ENCODE results near the gene CUEDC2. TPM values are rescaled to one million over a fixed set of nuclear protein-coding genes. Genes with fewer than 3 reads are reported as not detected.

CUEDC2 gene
- total RNA-seq, 1 donor from 2014 or later = 51.9 TPM

Other genes with a start within 250 kb of the CUEDC2 start
- 0.47 TPM for gene ELOVL3, start 206.3 kb downstream of the CUEDC2 start, total RNA-seq
- gene PITX3, start 191.1 kb downstream of the CUEDC2 start, total RNA-seq = not detected
- gene GBF1, start 187.0 kb downstream of the CUEDC2 start, total RNA-seq = 64.4 TPM
- 33.0 TPM for gene NFKB2, start 36.9 kb downstream of the CUEDC2 start, total RNA-seq
- gene PSD, start 13.8 kb downstream of the CUEDC2 start, total RNA-seq = 5.1 TPM
- gene FBXL15, start 11.7 kb downstream of the CUEDC2 start, total RNA-seq = 8.7 TPM
- 1.5 TPM for gene C10orf95, start 19.0 kb upstream of the CUEDC2 start, total RNA-seq
- gene ACTR1A, start 70.1 kb upstream of the CUEDC2 start, total RNA-seq = 87.1 TPM
- gene SUFU, start 71.4 kb upstream of the CUEDC2 start, total RNA-seq = 25.5 TPM
- gene TRIM8, start 211.9 kb upstream of the CUEDC2 start, total RNA-seq = 137 TPM